T-helper 1 cell treated with Interleukin-12 subunit alpha and Interleukin-12 subunit beta and Interleukin-4 antibody, amounts not matched to agents 30 ng/mL and 1 ng/mL, for 36 hours (primary cell): ENCODE data around the gene IL3. TPM values are rescaled to one million over a fixed set of nuclear protein-coding genes. Genes with fewer than 3 reads are reported as not detected.

ENCODE experiments used
- intact Hi-C: fragments of 100-400 bp; cut with micrococcal nuclease; formaldehyde crosslinking; loops from one replicate; pipeline ENCODE4 v1.15.1; 2024
- total RNA-seq: library from RNA; stranded (reverse); gene quantifications from 2 replicates; pipeline ENCODE4 v1.2.3, GENCODE V29; 2022

IL3 gene
- total RNA-seq, 1 donor from 2014 or later = 6.0 TPM

DNA sequence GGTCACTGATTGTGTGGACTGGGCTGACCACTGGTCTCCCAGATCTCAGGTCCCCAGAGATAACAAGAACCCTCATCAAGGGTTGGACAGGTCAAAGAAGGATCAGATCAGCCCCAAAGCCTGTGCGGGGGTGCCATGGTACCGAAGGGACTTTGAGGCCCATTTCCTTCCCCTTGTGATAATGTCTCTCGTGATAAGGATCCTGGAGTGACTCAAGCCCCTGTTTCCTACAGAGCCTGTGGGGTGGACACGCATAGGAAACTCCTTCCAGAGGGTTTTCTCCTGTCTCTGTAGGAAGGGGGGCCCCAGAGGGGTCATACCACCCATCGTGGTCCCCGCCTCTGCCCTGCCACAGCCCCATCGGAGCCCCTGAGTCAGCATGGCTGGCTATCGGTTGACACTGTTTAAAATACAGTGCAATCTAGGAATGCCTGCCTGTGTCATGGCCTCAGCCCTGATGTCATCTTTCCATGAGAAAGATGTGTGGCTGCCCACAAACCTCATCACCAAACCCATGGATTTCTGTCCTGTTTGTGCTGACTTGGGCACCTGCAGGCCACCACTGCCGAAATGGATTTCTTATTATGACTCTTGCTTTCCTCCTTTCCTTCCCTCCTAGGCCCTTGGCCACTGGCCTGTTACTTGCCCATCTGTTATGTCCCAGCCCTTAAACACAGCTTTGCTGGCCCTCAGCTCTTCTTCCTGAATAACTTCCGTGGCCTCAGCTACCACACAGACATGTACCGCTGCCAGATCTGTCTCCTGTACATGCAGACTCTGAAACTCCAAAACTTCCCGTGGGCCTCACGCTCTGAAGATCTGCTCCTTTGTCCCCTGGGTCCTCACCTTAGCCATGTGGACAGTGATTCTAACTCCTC lies 10.2 kb downstream of the IL3 start:
- intact Hi-C loops = no loop called here

DNA sequence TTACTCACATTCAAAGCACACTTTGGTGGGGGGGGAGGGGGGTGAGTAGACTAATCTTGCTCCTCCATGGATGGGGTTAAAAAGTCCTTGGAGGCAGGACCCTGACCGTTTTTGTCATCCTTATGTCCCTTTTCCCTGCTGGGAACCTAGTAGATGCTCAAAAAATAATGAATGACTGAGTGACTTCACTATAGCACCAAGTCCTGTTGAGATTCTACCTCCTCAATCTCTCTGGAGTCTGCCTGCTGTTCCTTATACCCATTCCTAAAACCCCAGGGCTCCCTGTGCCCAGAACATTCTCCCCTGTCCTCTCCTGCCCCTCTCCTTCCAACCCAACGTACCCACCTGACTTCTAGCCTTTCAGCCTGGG lies 10.9 kb downstream of the IL3 start:
- intact Hi-C loops = no loop called here

DNA sequence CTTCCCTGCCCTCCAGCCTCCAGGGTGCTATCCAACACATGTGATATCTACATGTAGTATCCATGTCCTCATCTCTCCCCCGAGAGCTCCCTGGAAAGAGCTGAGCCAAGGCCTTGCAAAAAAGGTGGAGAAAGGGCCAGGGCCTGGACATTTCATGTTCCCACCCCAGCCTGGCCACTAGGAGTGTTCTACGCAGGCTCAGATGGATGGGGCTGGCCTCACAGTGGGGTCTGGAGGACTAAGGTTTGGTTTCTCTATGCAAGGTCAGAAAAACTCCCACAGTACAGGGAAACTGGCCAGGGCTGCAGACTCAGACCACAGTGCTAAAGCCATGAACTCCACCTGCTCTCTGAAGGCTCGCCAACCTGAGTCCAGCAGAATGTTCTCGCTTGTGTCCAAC lies 11.6 kb downstream of the IL3 start:
- intact Hi-C loops = no loop called here

DNA sequence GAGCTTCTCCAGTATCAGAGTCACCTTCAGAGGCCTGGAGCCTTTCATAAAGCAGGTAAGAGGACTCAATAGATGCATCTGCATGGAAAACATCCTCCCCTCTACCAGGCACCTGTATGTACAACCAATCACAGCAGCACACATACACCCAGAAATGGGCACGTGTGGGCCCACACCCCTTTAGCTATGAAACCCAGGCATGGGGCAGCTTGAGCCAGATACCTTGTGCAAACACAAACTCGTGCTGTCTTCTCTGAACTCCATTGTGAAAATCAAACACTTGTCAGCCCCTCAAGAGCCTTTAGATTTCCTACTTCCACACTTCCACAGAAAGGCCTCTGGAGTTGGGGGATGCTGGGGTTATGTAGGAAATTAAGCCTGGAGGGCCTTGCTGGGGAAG lies 12.1 kb downstream of the IL3 start:
- intact Hi-C loops = no loop called here

DNA sequence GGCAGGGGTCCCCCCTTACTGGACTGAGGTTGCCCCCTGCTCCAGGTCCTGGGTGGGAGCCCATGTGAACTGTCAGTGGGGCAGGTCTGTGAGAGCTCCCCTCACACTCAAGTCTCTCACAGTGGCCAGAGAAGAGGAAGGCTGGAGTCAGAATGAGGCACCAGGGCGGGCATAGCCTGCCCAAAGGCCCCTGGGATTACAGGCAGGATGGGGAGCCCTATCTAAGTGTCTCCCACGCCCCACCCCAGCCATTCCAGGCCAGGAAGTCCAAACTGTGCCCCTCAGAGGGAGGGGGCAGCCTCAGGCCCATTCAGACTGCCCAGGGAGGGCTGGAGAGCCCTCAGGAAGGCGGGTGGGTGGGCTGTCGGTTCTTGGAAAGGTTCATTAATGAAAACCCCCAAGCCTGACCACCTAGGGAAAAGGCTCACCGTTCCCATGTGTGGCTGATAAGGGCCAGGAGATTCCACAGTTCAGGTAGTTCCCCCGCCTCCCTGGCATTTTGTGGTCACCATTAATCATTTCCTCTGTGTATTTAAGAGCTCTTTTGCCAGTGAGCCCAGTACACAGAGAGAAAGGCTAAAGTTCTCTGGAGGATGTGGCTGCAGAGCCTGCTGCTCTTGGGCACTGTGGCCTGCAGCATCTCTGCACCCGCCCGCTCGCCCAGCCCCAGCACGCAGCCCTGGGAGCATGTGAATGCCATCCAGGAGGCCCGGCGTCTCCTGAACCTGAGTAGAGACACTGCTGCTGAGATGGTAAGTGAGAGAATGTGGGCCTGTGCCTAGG lies 13.0 kb downstream of the IL3 start, which contains the start of gene CSF2:
TSS of gene CSF2 (plus strand) at position 559 of the 783 bp plus-strand sequence. CDS start at position 594, 35 bp downstream.
- intact Hi-C loops = no loop called here

DNA sequence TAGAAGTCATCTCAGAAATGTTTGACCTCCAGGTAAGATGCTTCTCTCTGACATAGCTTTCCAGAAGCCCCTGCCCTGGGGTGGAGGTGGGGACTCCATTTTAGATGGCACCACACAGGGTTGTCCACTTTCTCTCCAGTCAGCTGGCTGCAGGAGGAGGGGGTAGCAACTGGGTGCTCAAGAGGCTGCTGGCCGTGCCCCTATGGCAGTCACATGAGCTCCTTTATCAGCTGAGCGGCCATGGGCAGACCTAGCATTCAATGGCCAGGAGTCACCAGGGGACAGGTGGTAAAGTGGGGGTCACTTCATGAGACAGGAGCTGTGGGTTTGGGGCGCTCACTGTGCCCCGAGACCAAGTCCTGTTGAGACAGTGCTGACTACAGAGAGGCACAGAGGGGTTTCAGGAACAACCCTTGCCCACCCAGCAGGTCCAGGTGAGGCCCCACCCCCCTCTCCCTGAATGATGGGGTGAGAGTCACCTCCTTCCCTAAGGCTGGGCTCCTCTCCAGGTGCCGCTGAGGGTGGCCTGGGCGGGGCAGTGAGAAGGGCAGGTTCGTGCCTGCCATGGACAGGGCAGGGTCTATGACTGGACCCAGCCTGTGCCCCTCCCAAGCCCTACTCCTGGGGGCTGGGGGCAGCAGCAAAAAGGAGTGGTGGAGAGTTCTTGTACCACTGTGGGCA lies 13.8 kb downstream of the IL3 start:
- intact Hi-C loops = no loop called here

DNA sequence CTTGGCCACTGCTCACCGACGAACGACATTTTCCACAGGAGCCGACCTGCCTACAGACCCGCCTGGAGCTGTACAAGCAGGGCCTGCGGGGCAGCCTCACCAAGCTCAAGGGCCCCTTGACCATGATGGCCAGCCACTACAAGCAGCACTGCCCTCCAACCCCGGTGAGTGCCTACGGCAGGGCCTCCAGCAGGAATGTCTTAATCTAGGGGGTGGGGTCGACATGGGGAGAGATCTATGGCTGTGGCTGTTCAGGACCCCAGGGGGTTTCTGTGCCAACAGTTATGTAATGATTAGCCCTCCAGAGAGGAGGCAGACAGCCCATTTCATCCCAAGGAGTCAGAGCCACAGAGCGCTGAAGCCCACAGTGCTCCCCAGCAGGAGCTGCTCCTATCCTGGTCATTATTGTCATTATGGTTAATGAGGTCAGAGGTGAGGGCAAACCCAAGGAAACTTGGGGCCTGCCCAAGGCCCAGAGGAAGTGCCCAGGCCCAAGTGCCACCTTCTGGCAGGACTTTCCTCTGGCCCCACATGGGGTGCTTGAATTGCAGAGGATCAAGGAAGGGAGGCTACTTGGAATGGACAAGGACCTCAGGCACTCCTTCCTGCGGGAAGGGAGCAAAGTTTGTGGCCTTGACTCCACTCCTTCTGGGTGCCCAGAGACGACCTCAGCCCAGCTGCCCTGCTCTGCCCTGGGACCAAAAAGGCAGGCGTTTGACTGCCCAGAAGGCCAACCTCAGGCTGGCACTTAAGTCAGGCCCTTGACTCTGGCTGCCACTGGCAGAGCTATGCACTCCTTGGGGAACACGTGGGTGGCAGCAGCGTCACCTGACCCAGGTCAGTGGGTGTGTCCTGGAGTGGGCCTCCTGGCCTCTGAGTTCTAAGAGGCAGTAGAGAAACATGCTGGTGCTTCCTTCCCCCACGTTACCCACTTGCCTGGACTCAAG lies 14.6 kb downstream of the IL3 start:
- intact Hi-C loops = no loop called here

DNA sequence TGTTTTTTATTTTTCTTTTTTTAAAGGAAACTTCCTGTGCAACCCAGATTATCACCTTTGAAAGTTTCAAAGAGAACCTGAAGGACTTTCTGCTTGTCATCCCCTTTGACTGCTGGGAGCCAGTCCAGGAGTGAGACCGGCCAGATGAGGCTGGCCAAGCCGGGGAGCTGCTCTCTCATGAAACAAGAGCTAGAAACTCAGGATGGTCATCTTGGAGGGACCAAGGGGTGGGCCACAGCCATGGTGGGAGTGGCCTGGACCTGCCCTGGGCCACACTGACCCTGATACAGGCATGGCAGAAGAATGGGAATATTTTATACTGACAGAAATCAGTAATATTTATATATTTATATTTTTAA lies 15.2 kb downstream of the IL3 start:
- intact Hi-C loops = no loop called here

DNA sequence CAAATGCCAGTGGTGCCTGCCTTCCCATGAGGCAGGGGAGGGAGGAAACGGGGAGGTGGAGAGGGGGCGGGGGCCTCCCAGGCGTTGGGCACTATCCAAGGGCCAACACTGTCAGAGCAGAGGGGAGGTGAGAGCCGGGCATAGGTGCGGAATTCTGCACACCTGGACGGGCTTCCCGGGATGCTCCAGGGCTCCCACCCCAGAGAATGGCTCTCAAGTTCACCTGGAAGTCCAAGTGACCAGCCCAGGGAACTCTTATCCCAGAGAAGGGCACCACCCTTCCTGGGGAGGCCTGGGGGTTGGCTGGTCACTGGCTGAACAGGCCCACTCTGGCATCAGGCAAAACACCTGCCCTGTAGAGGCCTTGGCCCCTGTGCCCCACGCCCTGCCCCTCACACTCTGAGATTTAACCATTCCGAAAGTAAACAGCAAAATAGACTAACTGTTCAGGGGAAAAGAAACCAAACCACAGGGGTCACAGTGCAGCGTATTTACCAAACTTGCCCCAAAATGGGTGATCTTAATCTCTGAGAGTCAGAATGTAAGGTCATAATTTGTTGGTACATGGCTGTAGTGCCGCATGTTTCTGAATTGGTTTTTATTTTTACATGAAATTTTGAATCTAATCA lies 15.9 kb downstream of the IL3 start:
- intact Hi-C loops = no loop called here

DNA sequence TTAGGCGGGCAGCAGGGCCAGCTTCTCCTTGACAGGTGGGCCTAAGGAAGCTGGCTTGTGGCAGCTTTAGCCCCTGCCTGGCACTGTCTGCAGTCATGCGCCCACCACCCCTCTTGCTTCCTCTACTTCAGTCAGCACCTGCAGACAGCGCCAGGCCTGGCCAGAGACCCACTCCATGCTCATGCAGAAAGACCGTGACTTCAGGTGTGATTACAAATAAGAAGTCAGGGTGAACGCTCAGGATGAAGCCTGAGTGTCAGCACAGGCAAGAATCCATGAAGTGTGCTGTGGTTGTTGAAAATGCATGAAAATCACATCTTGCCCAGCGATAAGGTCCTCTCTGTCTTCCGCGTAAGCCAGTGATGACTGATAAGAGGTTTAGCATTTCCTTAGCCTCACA lies 16.5 kb downstream of the IL3 start:
- intact Hi-C loops = no loop called here

DNA sequence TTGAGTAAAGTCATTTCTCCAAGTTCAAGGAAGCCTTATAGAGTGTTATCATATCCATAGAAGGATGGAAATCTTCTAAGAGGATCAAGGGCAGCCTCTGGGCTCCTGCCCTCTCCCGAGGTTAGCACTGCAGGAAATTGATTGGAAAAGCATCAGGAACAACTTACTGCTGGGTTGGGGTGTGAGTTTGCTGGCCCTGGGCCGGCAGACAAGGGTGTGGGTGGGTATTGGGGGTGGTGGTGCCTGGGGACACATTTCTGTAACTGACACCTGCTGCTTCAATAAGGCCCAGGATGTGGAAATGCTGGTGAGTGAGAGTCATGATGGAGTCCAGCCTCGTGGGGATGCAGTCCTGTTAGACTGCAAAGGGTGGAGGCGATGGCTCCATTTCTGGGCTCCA lies 18.6 kb downstream of the IL3 start:
- intact Hi-C loops = no loop called here

DNA sequence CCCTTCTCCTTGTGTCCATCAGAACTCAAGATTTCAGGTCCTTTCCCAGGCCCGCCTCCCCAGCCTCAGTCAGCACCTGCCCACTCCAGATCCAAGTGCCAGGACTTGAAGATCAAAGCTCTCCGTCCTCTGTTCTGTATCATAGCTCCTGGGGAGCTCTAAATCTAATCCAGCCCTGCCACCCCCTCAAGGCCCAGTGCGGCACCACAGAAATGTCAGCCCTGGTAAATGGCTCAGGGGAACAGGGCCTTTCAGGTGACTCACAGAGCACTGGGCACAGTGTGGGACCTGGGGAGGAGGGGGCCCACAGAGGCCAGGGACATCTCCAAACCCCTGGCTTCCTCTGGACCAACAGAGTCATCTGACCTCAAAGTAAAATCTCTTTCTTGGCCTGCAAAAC lies 19.2 kb downstream of the IL3 start:
- intact Hi-C loops = loop anchor here (5.0 kb wide), 1 partner anchor 53 kb away; no protein-coding TSS in a partner anchor

DNA sequence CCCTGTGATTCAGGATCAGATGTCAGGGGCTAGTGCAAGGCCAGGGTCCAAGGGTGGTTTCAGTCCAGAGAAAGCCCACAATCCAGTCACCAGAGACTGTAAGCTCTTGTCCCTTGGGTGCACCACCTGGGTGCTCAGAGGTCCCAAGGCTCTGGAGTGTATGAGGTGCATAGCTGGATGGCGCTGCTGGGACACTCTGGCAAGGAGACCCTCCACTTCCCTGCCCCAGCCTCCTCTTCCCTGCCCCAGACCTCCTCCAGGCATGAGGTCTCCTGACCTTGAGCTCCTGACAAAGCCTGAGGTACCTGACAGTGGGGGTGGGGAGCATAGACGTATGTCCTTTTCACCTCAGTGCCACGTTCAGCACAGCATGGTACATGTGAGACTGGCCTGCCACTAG lies 20.1 kb downstream of the IL3 start:
- intact Hi-C loops = loop anchor here (5.0 kb wide), 1 partner anchor 52 kb away; no protein-coding TSS in a partner anchor

DNA sequence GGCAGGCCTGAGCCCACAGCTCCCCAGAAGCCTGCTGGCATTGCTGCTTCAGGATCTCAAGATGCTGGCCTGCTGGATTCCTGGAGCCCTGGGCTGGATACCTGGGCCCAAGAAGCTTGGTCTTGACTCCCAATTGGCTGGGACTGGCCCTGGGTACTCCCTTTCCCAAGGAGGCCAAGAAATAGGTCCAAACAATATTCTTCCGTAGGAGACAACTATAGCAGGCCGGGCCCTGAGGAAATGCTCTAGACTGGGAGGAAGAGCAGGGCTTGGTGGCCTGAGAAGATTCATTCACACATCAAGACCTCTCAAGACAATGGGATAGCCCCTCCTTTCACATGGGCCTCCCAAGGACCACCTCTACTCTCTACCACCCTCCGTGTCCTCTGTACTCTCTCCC lies 21.0 kb downstream of the IL3 start:
- intact Hi-C loops = loop anchor here (5.0 kb wide), 1 partner anchor 51 kb away; no protein-coding TSS in a partner anchor

DNA sequence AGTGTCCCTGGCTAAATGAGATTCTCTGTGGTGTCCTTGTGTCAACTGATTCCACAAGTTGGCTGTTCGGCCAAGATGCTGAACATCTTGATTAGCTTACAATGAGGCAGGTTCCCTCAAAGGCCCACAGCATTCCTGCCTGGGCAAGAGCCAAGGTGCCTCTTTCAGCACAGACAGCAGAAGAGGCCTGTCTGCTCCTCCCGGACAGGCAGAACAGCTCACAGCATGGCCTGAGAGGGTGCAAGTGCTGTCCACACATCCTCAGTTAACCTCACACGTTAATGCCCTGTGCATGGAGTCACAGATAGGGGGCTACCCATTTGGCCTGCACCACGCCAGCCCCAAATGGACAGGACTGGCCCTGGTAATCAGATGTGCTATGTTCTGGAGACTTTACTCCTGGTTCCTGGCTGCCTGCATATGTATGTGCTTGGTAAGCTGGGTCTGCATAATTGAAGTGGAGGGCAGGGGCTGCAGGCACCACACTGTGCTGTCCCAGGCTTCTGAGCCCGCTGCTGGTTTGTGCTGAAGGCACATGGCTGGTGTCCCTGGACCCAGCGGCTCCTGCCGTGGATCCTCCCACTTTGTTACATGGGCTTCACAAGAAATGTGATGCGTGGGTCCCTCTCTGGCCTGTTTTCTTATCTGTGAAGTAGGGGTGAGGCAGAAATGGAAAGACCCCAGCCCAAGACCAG lies 22.0 kb downstream of the IL3 start:
- intact Hi-C loops = loop anchor here (1.0 to 5.0 kb wide), 2 partner anchors 21 to 50 kb away; no protein-coding TSS in a partner anchor

DNA sequence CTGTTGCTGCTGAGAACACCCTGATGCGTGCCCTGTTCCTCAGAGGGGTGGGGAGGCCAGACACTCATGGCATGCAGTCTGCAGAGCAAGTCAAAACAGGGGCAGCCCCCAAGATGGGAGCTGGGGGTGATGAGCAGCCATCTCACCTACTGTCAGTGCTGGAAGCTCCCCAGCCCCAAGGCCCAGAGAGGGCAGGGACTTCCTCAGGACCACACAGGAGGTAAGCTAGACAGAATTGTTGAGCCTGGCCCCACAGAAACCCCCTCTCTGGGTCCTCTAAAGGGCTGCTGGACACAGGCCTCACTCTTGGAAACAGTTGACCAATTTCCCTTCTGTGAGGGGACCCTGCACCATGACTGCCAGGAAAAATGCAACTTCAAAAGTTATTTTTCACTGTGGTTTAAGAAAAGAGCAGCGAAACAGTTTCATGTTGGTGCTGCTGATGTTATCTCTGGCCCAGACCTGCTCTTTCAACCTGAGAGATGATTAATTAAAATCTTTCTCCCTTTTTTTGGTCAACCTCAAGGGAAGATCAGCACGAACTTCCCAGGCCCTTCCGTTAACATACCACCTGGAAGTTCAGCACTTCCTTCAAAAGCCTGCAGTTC lies 22.7 kb downstream of the IL3 start:
- intact Hi-C loops = loop anchor here (1.0 to 5.0 kb wide), 2 partner anchors 20 to 49 kb away; no protein-coding TSS in a partner anchor

DNA sequence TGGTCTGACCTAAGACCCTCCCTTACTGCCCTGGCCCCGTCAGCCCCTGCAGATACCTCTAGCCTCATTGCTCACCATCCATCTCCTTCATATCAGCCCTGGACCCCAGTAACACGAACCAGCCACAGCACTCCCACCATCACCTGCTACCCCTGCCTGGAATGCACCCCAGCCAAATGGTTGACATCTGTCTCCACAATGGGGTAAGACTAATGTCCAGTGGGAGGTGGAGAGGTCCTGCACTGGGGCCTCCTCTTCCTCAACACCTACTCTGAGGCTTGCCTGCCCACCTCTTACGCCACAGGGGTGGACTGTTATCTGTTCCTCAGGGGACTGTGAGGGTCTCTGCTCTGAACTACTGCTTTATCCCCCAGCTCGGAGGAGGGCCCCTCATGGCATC lies 25.2 kb downstream of the IL3 start:
- intact Hi-C loops = no loop called here

DNA sequence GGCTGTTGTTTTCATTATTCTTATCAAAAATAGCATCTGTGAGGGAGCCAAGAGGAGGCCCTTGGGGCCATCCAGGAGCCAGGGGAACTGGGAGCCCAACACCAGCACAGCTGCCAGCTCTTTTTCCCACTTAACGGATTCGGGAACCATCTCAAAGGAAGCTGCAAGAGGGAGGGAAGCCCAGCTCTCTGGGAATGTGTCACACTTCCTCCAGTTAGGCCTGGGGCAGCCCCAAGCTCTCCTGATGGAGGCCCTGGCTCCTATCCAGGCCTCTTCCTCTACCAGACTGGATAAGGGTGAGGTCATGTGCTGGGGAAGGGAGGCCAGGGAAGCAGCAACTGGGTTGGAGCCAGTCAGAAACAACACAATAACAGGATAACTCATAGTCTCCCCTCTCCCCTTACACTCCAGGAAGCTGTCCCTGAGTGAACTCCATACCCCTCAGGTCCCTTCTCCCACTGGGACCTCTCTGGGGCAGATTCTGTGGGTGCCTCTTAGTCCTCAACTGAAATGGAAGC lies 25.9 kb downstream of the IL3 start:
- intact Hi-C loops = no loop called here

DNA sequence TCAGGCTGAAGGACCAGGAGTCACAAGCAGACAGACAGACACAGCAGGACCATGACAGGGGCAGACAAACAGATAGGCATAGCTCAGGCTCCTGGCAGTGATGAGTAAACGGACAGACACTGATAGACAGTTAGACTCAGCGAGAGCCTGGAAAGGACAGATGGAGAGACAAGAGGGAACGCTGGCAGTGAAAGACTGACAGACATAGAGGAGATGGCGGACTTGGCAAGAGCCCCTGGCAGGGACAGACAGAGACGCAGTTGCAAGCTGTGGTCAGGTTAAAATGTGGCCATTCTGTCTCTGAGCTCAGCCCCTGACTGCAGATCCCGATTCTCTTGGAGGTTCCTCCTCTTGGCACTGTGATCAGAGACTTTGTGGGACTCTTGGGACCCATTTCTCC lies 26.7 kb downstream of the IL3 start:
- intact Hi-C loops = no loop called here
